ENCODE measurements around the gene FGFBP1. TPM values are rescaled to one million over a fixed set of nuclear protein-coding genes. Genes with fewer than 3 reads are reported as not detected.

Gene FGFBP1
- total RNA-seq, 1 experiment from 2014 or later = not detected

DNA sequence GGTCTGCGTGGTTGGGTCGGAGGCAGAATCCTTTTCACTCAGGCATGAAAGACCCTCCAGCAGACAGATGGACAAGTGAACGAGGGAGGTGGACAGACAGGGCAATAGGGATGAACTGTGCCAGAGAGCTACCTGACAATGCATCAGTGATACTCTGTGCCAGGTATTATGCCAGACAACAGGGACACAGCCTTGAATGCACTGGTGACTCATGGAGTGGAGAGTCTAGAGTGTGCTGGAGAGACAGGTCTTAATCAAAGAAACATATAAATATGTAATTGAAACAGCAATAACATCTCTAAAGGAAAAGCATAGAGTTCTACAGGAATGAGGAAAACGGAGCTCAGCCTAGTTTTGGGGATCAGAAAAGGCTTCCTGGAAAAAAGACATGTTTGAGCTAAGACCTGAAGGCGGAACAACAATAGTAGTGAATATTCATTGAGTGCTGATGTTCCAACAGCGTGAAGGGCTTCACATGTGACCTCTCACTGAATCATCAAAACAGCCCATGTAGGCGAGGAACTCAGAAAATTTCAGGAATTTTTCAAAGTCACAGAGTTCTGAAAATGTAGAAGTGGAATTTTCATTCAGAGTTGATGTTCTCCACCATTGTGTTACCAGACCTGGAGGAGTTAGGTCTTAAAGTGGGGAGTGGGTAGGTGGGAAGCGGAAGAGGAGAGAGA is 44.4 kb upstream of the FGFBP1 start:
- no peak overlapping the region for H2BK5ac ChIP-seq (ENCODE audit: insufficient read length, low read length)
- TF ChIP-seq, protein P1, sequence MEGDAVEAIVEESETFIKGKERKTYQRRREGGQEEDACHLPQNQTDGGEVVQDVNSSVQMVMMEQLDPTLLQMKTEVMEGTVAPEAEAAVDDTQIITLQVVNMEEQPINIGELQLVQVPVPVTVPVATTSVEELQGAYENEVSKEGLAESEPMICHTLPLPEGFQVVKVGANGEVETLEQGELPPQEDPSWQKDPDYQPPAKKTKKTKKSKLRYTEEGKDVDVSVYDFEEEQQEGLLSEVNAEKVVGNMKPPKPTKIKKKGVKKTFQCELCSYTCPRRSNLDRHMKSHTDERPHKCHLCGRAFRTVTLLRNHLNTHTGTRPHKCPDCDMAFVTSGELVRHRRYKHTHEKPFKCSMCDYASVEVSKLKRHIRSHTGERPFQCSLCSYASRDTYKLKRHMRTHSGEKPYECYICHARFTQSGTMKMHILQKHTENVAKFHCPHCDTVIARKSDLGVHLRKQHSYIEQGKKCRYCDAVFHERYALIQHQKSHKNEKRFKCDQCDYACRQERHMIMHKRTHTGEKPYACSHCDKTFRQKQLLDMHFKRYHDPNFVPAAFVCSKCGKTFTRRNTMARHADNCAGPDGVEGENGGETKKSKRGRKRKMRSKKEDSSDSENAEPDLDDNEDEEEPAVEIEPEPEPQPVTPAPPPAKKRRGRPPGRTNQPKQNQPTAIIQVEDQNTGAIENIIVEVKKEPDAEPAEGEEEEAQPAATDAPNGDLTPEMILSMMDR (conservative IDR thresholded peaks at IDR 0.05) = no peak
- peaks cover 0 to 3% of the 10 kb centered on the region in 2 experiments; a peak in 2 of 5 replicates for H3K9me3 Mint-ChIP-seq
- no peak overlapping the region for H3K14ac ChIP-seq (ENCODE audit: insufficient read depth, low read length)
- WGBS (ENCODE audit: extremely low coverage, insufficient read length, low lambda C conversion rate) = no CpG with 5 or more reads among the region's 8 CpGs
- no peak overlapping the region for H3K23ac ChIP-seq (ENCODE audit: insufficient read length, low read depth, low read length)
- DNase-seq = no peak
- peaks cover 5% of the 10 kb centered on the region for H3K9me3 ChIP-seq (ENCODE audit: control insufficient read depth, low read depth, low read length)
- H3K27ac Mint-ChIP-seq = peak overlapping the region in 1 of 3 experiments; percentile 73; a peak in 2 of 7 replicates
- H2AK5ac ChIP-seq (ENCODE audit: insufficient read length, low read length) = no peak overlapping the region
- no peak overlapping the region for H3T11ph ChIP-seq (ENCODE audit: low read length)
- no peak overlapping the region for H3K27ac ChIP-seq (ENCODE audit: insufficient read length, low read depth, low read length)
- H4K91ac ChIP-seq (ENCODE audit: insufficient read length, low read depth, low read length) = no peak overlapping the region
- no peak overlapping the region for H2BK15ac ChIP-seq (ENCODE audit: low read depth, low read length)
- no peak overlapping the region for H4K8ac ChIP-seq (replicated peaks; ENCODE audit: insufficient read length, low read depth, low read length)
- H4K20me1 ChIP-seq (ENCODE audit: control insufficient read depth, insufficient read depth, insufficient read length) = no peaks in the 10 kb centered on the region
- no peak overlapping the region for H3K4me2 ChIP-seq (ENCODE audit: insufficient read depth, insufficient read length, low read length)
- no peak overlapping the region for H2AFZ ChIP-seq (ENCODE audit: low read length)
- peaks cover 9 to 17% of the 10 kb centered on the region in 2 experiments; a peak in 3 of 4 replicates for H3K4me1 Mint-ChIP-seq
- no peak overlapping the region; the same call in 1 of the 2 replicates for H3K4ac ChIP-seq (ENCODE audit: low read depth, low read length)
- no peak overlapping the region for H3K9ac ChIP-seq (ENCODE audit: extremely low read depth, insufficient read length, low read length)
- no peaks in the 10 kb centered on the region for H3K27me3 ChIP-seq (ENCODE audit: insufficient read depth, low read length)
- H3K4me1 ChIP-seq (ENCODE audit: insufficient read depth, low read length) = no peaks in the 10 kb centered on the region
- H2BK20ac ChIP-seq (ENCODE audit: low read depth, low read length, poor library complexity, severe bottlenecking) = no peak overlapping the region
- H3K36me3 Mint-ChIP-seq (ENCODE audit: insufficient read depth in 1 of 3, low read depth in 3 of 3) = peaks cover 64 to 89% (median 84%) of the 10 kb centered on the region in 3 experiments
- H3K18ac ChIP-seq (ENCODE audit: insufficient read length, low read depth, low read length) = no peak overlapping the region
- no peak overlapping the region for H3K4me3 Mint-ChIP-seq
- H3K27me3 Mint-ChIP-seq (ENCODE audit: low read depth) = no peaks in the 10 kb centered on the region
- no peaks in the 10 kb centered on the region for H3K79me1 ChIP-seq (ENCODE audit: insufficient read depth, low read depth, low read length, poor library complexity, severe bottlenecking)
- no peak overlapping the region for H3K56ac ChIP-seq (ENCODE audit: insufficient read length, low read depth, low read length)
- no peak overlapping the region for H2BK120ac ChIP-seq (ENCODE audit: low read depth, low read length, poor library complexity, severe bottlenecking)
- H3K23me2 ChIP-seq (ENCODE audit: insufficient read length, low read depth, low read length, poor library complexity, severe bottlenecking) = no peaks in the 10 kb centered on the region
- H3K79me2 ChIP-seq (ENCODE audit: insufficient read depth, low read length) = no peaks in the 10 kb centered on the region
- no peak overlapping the region for H2BK12ac ChIP-seq (ENCODE audit: insufficient read length, low read depth, low read length)
- H4K5ac ChIP-seq (ENCODE audit: insufficient read length, low read depth, low read length) = no peak overlapping the region
